SK-N-SH treated with all-trans-retinoic acid at 6 μM for 48 hours (cell line): Measurements from ENCODE around the gene BPIFB6.

Source experiments
- ARNTL ChIP-seq: fragments of 450-650 bp; formaldehyde crosslinking; IDR thresholded peaks from 2 replicates; pipeline ENCODE4 v1.5.0; 2020; ENCODE audit warnings: low read depth, mild to moderate bottlenecking, moderate library complexity, borderline replicate concordance
- ESRRG ChIP-seq: fragments of 250-450 bp; sonication (Bioruptor Pico); IDR thresholded peaks from 2 replicates; pipeline ENCODE4 v1.6.1; 2021; ENCODE audit warnings: mild to moderate bottlenecking
- ISL1 ChIP-seq: fragments of 250-450 bp; sonication (Bioruptor Pico); IDR thresholded peaks from 2 replicates; pipeline ENCODE4 v2.1.2; 2022; ENCODE audit warnings: mild to moderate bottlenecking, moderate library complexity
- SNAI2 ChIP-seq: fragments of 250-450 bp; sonication (Bioruptor Pico); IDR thresholded peaks from 2 replicates; pipeline ENCODE4 v1.5.0; 2020; ENCODE audit warnings: mild to moderate bottlenecking, moderate library complexity
- TCF4 ChIP-seq: fragments of 250-450 bp; sonication (Bioruptor Pico); IDR thresholded peaks from 2 replicates; pipeline ENCODE4 v1.8.0; 2021; ENCODE audit warnings: mild to moderate bottlenecking, moderate library complexity, borderline replicate concordance
- ZC3H10 ChIP-seq: fragments of 250-450 bp; sonication (Bioruptor Pico); IDR thresholded peaks from 2 replicates; pipeline ENCODE4 v1.5.1; 2021; ENCODE audit warnings: mild to moderate bottlenecking, moderate library complexity
- ZFP3 ChIP-seq: fragments of 250-450 bp; sonication (Bioruptor Pico); IDR thresholded peaks from 2 replicates; pipeline ENCODE4 v1.5.0; 2020; ENCODE audit warnings: mild to moderate bottlenecking, moderate library complexity
- ZFP30 ChIP-seq: fragments of 450-650 bp; formaldehyde crosslinking; IDR thresholded peaks from 2 replicates; pipeline ENCODE4 v1.5.0; 2022; ENCODE audit warnings: mild to moderate bottlenecking, moderate library complexity
- ZNF565 ChIP-seq: fragments of 450-650 bp; formaldehyde crosslinking; conservative IDR thresholded peaks from 2 replicates; pipeline ENCODE4 v1.5.0; 2020; ENCODE audit warnings: low read depth, mild to moderate bottlenecking, moderate library complexity
- ZNF8 ChIP-seq: fragments of 450-650 bp; formaldehyde crosslinking; IDR thresholded peaks from 2 replicates; pipeline ENCODE4 v1.5.0; 2020; ENCODE audit warnings: mild to moderate bottlenecking, moderate library complexity
- TF ChIP-seq, protein P1 (sequence below): fragments of 250-450 bp; sonication (Bioruptor Pico); IDR thresholded peaks from 2 replicates; pipeline ENCODE4 v1.8.0; 2020; ENCODE audit warnings: mild to moderate bottlenecking, moderate library complexity, borderline replicate concordance
- TF ChIP-seq, protein P2 (sequence below): fragments of 250-450 bp; sonication (Bioruptor Pico); IDR thresholded peaks from 2 replicates; pipeline ENCODE4 v1.5.1; 2021; ENCODE audit warnings: mild to moderate bottlenecking, moderate library complexity

DNA sequence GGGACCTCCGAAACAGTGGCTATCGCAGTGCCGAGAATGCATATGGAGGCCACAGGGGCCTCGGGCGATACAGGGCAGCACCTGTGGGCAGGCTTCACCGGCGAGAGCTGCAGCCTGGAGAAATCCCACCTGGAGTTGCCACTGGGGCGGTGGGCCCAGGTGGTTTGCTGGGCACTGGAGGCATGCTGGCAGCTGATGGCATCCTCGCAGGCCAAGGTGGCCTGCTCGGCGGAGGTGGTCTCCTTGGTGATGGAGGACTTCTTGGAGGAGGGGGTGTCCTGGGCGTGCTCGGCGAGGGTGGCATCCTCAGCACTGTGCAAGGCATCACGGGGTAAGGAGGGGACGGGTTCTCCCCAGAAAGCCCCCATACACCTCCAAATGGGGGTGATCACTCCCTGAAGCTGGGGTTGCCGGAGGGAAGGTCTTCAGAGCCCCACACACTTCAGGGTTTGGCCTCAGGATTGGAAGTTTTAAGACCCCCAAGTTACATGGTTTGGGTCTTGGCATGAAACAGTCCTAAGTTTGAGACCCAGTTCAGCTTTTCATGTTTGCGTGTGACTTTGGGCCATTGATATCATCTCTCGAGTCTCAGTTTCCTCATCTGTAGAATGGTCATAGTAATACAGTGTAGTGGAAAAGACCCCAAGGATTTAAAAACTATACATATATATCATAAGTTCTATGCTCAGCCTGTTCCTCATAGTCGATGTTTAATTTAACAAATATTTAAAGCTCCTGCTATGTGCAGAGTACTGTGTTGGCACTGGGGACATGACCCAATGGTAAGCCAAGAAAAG lies 52.3 kb downstream of the BPIFB6 start:
- TF ChIP-seq SNAI2 (CRISPR knock-in tag): no peak
- TF ChIP-seq, protein P1, sequence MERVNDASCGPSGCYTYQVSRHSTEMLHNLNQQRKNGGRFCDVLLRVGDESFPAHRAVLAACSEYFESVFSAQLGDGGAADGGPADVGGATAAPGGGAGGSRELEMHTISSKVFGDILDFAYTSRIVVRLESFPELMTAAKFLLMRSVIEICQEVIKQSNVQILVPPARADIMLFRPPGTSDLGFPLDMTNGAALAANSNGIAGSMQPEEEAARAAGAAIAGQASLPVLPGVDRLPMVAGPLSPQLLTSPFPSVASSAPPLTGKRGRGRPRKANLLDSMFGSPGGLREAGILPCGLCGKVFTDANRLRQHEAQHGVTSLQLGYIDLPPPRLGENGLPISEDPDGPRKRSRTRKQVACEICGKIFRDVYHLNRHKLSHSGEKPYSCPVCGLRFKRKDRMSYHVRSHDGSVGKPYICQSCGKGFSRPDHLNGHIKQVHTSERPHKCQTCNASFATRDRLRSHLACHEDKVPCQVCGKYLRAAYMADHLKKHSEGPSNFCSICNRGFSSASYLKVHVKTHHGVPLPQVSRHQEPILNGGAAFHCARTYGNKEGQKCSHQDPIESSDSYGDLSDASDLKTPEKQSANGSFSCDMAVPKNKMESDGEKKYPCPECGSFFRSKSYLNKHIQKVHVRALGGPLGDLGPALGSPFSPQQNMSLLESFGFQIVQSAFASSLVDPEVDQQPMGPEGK (CRISPR knock-in tag): no peak
- TF ChIP-seq ZFP30 (CRISPR knock-in tag): no peak
- no peak for TF ChIP-seq ARNTL (CRISPR knock-in tag)
- TF ChIP-seq, protein P2, sequence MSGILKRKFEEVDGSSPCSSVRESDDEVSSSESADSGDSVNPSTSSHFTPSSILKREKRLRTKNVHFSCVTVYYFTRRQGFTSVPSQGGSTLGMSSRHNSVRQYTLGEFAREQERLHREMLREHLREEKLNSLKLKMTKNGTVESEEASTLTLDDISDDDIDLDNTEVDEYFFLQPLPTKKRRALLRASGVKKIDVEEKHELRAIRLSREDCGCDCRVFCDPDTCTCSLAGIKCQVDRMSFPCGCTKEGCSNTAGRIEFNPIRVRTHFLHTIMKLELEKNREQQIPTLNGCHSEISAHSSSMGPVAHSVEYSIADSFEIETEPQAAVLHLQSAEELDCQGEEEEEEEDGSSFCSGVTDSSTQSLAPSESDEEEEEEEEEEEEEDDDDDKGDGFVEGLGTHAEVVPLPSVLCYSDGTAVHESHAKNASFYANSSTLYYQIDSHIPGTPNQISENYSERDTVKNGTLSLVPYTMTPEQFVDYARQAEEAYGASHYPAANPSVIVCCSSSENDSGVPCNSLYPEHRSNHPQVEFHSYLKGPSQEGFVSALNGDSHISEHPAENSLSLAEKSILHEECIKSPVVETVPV (CRISPR knock-in tag): no peak
- no peak for TF ChIP-seq ESRRG (CRISPR knock-in tag)
- no peak for TF ChIP-seq TCF4 (CRISPR knock-in tag)
- TF ChIP-seq ISL1 (CRISPR knock-in tag): no peak
- no peak for TF ChIP-seq ZC3H10 (CRISPR knock-in tag)
- no peak for TF ChIP-seq ZFP3 (CRISPR knock-in tag)
- TF ChIP-seq ZNF565 (CRISPR knock-in tag): no peak
- TF ChIP-seq ZNF8 (CRISPR knock-in tag): no peak
